HG02623 (cell line): ENCODE data around the gene PFN2.
"Not testable (repeated sequence)": the region's sequence is repeated elsewhere in the genome, so short reads cannot be mapped to it uniquely, and the experiment has no call there.

Experiments used
- ATAC-seq: cut with Tn5 transposase; IDR thresholded peaks from one replicate; pipeline ENCODE4 v1.9.1; 2021; ENCODE audit warnings: moderate library complexity; ENCODE audit not compliant: unreplicated experiment

PFN2 gene, protein sequence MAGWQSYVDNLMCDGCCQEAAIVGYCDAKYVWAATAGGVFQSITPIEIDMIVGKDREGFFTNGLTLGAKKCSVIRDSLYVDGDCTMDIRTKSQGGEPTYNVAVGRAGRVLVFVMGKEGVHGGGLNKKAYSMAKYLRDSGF

DNA sequence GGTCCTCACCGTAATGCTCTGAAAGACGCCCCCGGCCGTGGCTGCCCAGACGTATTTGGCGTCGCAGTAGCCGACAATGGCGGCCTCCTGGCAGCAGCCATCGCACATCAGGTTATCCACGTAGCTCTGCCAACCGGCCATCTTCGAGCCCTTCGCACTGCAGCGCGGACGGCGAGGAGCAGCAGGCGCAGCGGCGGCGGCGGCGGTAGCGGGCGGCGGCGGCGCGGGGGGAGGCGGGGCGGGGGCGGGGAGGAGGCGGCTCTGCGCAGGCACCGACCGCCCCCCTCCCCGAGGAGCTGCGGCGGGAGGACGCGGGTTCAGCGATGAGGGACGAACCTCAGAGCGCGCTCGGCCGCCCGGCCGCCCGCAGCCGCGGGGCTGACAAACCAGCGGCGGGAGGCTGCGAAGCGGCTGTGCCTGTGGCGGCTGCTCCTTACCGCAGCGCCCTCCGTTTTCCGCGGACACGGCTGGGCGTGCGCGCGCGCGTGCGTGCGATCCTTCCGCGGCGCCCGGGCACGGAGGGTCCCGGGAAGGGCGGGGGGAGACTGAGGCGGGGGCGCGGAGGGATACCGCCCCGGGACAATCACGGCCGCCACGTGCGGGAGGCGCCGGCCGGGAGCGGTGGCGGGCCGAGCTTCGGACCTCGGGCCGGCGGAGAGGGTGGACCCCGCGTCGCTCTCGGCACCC, at the start of gene PFN2:
Gene PFN2, minus strand, starts transcription at position 180 of the 687 bp plus-strand sequence. Its CDS starts 39 bp downstream, at position 141.
- peak; percentile 32 for ATAC-seq

DNA sequence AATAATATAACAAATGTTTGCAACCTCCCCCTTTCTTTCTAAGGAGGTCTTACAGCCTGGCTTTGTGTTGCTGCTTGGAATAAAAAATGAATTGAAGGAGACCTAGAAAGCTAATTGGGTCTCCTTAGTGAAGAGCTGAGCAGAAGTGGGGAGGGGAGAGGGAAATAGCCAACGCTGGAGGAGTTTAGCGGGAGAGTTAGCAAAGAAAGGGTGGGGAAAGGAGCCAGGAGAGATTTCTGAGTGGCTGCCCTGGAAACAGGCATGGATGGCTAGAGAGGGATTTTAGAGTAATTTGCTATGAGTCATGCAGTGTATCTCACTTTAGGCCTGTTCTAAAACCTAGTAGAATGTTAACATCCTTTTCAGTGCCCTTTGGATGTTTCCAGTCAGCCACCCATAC, 45.2 kb upstream of the PFN2 start:
- ATAC-seq, result no peak

DNA sequence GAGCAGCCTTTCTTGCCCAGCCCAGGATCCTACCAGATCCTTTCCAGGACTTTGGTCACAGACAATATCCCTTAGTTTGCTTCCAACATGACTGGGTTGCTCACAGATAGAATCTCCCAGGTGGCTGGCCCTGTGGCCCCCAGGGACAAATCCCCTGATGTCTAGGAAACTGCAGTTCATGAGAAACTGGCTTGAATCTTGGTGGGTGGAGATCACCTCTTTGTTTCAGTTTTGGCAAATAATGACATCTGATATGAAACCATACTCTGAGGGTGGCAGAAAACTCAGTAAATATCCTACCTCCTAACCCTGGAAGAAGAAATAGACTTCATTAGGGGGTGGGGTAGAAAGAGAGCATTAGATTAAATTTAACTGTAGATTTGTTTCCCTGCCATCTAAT, 44.1 kb upstream of the PFN2 start:
- no peak for ATAC-seq

DNA sequence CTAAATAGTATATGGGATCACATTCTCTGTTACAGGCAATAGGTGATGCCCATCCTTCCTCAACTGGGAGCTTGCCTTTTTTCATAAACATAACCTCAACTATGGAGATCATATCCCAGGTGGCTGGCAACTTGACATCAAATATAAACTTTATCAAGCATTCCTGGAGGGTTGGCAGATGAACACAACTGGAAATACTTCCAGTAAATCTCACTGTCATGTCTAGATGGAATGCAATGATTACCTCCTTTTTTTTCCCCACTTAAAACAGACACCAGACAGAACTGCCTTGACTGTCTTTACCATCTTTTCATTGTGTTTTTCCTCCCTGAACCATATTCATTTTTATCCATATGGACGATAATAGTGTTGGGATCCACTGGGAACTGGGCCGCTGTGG, 43.1 kb upstream of the PFN2 start:
- no peak for ATAC-seq

DNA sequence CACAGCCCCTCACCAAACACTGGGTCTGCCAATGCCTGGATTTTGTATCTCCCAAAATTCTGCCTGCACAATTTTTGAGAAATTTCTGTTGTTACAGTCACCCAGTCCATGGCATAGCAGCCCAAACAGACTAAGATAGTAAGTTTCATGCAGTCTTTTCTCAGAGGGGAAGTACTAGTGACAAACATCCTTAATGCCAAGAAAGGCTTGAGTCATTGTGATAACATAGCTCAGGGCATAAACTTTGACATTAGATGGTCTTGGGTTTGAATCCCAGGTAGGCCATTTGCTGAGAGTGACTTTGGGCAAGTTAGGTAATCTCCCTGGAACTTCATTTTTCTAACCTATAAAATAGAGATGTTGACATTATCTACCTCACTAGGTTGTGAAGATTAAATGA, 36.1 kb upstream of the PFN2 start:
- no peak for ATAC-seq

DNA sequence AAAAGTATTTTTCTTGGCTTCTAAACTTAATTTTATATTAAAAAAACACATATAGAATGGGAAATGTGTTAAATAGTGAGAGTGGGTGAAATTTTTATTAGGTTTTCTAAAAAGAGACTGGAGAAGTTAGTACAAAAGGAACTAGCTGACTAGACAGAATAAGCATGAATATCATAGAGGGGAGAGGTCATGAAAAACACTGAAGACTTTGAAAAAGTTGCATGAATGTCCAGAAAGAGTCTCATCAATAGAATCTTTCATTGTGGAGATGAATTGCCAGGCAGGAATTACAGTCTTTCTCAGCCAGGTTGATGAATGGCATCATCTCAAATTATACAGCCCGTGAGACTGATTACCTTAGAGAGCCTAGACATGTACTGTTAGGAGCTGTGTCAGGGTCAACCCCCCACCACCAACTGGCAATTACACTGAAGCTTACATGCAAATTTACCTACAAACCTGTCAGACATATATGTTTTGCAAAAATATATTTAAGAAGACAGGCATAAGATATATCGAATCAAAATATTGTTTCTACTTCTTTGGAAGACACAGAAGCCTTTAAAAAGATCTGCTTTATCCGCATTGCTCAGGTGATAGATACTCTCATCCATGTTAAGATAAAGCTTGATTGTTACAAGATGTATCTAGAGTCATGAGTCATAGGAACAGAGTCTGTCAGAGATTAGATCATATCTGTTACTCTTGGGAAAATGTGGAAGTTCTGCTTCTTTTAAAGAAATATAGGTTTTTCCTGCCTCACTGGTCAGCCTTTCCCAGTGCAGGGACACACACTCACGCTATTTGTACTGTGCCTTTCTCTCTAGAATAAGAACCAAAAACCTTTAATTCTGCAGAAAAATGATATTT, 34.8 kb upstream of the PFN2 start:
- no peak for ATAC-seq

DNA sequence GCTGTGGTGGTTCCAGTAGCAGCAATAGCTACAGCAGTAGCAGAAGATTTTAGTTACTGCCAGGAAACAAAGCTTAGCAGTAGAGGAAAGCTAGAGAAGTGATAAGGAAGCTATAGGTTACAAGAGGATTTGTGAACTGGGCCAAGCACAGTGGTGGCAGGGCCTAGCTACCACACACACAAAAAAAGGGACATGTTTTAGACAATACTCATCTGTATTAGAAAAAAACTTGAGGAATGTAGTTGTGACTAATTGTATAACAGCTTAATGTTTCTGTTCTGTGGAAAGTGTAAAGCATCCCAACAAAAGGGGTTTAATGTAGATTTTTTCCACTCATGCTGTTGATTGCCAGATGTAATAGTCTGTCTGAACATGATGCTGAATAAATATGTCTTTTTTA, 29.9 kb upstream of the PFN2 start:
- no peak for ATAC-seq

DNA sequence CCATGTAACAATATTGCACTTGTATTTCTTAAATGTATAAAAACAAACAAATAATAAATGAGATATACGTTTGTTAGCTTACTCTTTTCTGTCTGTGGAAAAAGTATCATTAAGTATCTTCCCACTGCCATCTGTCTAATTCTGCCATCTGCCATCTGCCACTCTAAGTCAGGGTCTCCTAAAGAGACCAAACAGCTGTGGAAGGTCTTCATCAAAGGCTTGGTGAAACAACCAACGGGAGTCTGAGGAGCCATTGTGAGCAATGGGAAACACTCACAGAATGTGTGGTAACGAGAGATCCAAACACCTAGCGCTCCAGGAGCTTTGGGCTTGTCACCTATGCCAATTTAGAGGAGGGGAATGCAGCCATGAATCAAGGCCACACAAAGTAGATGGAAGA, 28.7 kb upstream of the PFN2 start:
- no peak for ATAC-seq

DNA sequence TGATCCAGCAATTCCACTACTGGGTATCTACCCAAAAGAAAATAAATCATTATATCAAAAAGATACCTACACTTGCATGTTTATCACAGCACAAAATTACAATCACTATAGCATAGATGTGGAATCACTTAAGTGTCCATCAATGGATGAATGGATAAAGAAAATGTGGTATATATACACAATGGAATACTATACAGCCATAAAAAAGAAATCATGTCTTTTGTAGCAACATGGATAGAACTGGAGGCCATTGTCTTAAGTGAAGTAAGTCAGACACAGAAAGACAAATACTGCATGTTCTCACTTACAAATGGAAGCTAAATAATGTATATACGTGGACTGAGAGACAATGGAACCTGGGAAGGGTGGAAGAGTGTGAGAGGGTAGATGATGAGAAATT, 28.3 kb upstream of the PFN2 start:
- ATAC-seq, result no peak

DNA sequence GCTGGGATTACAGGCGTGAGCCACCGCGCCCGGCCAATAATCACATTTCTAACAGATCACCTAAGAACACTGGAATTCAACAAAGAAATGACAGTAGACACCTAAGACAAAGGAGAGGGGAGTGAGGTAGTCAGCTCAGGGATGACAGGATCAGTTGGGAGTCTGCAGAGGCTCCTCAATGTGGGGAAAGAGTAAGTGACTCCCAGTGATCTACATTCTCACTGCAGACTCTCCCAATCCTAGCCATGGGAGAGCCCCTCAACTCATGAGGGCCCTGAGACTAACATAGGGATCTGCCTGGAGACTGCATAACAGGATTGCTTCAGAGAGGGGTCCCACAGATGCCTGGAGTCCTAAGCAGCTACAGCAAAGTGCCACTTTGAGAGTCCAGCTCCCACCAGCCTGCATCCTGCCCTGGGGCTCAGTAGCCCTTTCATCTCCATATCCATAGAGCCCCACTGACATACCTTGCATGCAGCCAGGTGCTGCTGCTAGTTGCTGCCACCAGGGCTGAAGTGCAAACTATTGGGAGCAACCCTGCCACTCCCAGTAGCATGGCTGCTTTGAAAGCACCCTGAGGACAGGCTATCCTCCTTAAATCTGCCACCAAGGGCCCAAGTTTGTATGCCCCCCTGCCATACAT, 21.8 kb upstream of the PFN2 start:
- no peak for ATAC-seq

DNA sequence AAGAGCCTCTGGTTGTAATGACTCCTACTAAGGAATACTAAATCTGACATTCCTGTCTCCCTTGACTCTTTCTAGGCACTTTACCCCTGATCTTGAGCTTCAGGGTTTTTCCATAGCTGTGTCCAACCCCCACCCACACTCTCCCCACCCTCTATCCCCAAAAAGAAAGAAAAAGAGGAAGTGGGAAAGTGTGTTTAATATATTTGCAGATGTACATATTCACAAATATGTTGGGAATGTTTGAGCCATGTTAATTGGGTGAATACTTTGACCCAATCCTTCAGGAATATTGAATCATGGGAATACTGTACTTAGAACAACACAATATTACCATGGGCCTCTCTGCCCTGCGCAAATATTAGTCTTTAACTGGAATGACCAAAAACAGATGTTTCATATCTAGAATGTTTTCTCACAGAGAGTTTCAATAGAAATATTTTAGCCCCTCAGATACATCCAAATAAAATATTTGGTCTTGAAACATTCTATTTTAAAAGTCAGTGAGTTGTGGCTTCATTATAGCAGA, 19.8 kb upstream of the PFN2 start:
- no peak for ATAC-seq

DNA sequence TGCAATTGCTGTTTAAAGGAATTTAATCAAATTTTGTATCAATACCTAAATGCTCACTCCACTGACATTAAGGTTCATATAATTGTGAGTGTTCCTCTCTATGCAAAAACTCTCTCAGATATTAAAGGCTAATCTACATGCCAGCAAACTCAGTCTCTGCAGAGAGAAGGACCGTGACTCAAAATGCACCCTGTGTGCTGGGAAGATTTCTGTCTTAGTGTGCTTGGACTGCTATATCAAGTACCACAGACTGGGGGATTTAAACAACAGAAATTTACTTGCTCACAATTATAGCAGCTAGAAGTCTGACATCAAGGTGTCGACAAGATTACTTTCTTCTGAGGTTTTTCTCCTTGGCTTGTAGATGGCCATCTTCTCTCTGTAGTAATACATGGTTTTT, 18.6 kb upstream of the PFN2 start:
- no peak for ATAC-seq

DNA sequence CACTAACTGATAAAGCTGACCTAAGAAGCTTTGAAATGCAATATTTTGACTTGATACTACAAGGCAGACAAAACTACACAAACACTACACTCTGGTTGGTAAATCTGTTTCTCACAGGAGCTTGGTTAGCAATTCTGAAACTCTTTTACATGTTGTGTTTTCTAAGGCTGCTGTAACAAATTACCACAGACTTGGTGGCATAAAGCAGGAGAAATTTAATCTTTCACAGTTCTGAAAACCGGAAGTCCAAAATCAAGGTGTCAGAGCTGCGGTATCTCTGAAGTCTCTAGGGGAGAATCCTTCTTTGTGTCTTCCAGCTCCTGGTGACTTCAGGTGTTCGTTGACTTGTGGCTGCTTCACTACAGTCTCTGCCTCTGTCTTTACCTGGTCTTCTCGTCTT, 12.9 kb upstream of the PFN2 start:
- no peak for ATAC-seq

DNA sequence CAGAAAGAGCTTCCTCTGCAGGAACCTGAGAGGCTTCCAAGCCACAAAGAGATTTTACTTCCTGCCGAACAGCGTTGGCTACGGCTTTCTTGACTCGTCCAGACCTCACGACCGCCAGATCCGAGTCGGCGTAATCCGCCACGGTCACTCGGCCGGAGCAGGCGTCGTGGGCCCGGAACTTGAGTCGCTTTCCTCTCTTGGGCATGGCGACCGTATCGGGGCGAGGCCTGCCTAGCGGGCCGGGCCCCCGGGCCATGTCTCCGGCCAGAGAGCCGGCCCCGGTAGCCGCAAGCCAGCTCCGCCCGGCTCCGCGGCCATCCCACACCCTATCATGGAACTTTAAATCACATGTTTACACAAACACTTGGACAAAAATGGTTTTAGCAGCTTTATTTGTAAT, 12.4 kb upstream of the PFN2 start:
- ATAC-seq, result not testable (repeated sequence)

DNA sequence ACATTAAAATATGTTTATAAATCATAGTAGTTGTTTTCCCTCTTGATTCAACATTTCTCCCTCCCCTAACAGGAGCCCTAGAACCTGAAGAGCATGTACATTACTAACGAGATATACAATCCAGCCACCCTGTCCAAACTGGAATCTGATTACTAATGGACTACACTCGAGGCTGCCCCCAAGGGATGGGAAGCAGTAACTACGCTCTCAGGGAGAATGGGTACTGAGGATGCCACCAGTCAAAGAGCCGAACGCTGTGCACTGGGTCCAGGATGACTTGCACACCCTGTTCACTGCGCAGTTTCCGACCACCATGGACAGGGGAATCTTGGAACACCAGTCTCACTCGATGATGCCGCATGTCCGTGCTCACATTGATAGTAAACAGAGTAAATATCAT, 11.3 kb upstream of the PFN2 start:
- not testable (repeated sequence) for ATAC-seq

DNA sequence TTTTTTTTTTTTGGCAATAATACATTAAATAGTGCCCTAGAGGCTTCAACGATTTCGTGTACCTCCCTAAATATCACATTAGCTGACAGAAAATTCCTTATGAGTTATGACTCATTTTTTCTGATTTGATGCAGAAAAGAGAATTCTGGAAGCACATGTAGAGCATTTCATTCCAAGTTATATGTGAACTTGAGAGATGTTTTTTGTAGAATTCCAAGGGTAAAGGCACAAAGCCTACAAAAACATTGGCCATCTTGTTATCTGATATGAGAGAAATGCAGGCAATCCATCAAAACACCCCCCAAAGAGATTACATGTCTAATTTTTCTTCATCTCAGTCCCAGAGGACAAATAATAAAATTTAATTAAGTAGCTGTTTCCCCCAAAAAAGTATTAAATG, 6.7 kb upstream of the PFN2 start:
- no peak for ATAC-seq

DNA sequence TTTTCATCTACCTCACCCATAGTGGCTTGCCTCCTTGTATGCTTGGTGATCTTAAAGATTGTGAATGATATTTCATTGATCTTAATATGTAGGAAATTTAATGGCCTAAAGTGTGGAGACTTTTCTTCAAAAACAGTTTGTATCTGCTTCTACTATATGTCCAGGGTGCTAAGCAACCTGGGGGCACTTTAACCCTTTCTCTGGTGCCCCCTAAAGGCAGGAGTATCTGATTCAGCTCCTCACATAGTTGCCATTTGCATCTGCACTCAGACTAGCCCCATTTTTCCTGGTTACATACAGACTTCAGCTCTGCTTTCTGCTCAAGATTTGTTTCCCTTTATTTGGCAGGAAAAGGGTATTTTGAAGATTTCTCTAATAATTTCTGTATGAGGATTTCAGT, 5.2 kb upstream of the PFN2 start:
- no peak for ATAC-seq

DNA sequence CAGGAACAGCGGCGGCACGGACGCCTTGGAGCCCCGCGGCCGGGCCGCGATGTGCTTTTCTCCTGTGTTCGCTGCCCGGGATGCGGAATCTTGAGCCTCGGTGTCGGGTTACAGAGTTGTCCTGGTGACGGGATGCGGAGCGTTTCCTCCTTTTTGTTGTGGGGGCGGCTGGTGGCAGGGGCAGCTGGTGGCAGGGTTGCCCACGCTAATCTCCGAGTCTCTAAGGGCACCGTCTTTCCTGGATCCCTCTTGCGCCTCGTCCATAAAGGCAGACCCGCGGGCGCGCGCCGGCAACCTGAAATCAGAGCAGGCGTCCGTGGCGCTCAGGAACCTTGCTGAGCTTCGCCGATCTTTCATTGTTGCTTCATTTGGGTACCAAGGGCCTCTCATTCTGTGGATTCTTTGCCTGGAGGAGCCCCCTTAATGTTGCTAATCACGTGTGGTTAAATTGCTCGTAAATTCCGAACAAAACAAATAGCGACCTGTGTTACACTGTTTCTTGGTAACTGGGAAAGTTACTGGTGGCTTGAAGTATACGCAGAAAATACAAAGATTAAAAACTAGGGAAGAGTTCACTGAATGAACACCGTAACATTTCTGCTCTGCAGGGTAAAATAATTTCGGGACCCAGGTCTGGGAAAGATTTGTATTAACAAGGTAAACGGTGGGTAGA, 844 bp upstream of the PFN2 start:
- peak; percentile 14 for ATAC-seq

DNA sequence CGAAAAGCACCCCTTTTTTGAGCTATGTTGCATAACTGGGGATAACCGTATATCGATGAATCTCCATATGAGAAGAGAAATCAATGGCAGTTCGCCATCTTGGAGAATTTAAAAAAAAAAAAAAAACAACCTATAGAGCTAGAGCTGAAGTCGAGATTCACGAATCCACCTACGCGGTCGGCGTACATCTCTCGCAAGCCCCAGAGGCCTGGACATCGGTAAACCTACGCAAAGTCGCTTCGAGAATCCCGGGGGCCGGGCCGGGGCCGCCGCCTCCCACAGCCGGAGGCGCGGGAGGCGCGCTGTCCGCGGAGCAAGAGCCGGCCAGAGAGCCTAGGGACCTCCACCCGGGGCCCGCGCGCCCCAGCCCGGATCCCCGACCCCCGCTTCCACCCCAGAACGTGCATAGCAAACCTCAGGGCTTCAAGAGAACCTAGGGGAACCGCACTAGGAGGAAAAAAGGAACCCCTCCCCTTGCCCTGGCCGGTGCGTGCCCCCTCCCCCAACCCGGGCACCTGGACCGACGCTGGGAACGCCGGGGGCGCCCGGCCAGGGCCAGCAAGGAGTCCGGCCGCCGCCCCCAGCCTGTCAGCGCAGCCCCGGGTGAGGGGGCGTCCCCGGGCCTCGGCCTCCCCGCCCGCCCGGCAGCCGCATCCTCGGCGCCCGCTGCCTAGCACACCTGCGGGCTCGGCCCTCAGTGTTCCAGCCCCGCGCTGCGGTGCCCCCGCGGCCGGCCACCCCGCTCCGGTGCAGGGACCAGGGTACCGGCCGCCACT, 567 bp downstream of the PFN2 start:
- ATAC-seq, result peak; percentile 53
